Omental fat pad (tissue), 4 donors: ENCODE data around the gene MCF2L2. TPM values are rescaled to one million over a fixed set of nuclear protein-coding genes. Genes with fewer than 3 reads are reported as not detected.

Experiments
- ATAC-seq: fragments of 150-250 bp; one replicate; pipeline ENCODE4 v1.9.1; 2016; ENCODE audit warnings: mild to moderate bottlenecking, moderate library complexity; ENCODE audit not compliant: low FRiP score
- DNase-seq: peaks from one replicate; pipeline ENCODE4 v3.0.0-alpha.2; 2019; ENCODE audit warnings: low spot score
- CTCF ChIP-seq, 3 donors: fragments of 450-650 bp; IDR thresholded peaks; one replicate each; pipeline ENCODE4 v1.5.1; 2016 to 2017; ENCODE audit warnings: antibody characterized with exemption in 3 of 3, mild to moderate bottlenecking in 3 of 3, moderate library complexity in 2 of 3
- total RNA-seq, 4 donors: library from RNA; depleted of rRNA; stranded (reverse); fragments of >200 nt; gene quantifications; one replicate each; pipeline ENCODE4 v1.1.0, GENCODE V29; 2016

Gene MCF2L2
- total RNA-seq, 4 donors from 2014 or later: under 0.01 to 0.84 (median 0.39) TPM

- TF ChIP-seq CTCF (IDR thresholded peaks at IDR 0.05): no peak
- DNase-seq: no peak
- no peak for ATAC-seq
These were observed 59.3 kb downstream of the MCF2L2 start for GRCh38 chr3:183369117-183369516.

GRCh38 chr3:183360971-183361624 is 67.3 kb downstream of the MCF2L2 start:
- no peak for TF ChIP-seq CTCF (IDR thresholded peaks at IDR 0.05)
- no peak for DNase-seq
- ATAC-seq: no peak

GRCh38 chr3:183359036-183359435 is 69.4 kb downstream of the MCF2L2 start:
- ATAC-seq (no peak), DNase-seq (no peak)
- no peak for TF ChIP-seq CTCF (IDR thresholded peaks at IDR 0.05)

- ATAC-seq (no peak), DNase-seq (no peak)
- TF ChIP-seq CTCF (IDR thresholded peaks at IDR 0.05): no peak
These were observed 70.8 kb downstream of the MCF2L2 start for GRCh38 chr3:183357564-183358079.

GRCh38 chr3:183356920-183357319 is 71.5 kb downstream of the MCF2L2 start:
- TF ChIP-seq CTCF (IDR thresholded peaks at IDR 0.05): no peak

GRCh38 chr3:183354874-183355273 is 73.5 kb downstream of the MCF2L2 start:
- DNase-seq (no peak), ATAC-seq (no peak)
- TF ChIP-seq CTCF (IDR thresholded peaks at IDR 0.05): no peak

More at GRCh38 chr3:183356920-183357319, 71.5 kb downstream of the MCF2L2 start:
- ATAC-seq: no peak
- no peak for DNase-seq

GRCh38 chr3:183354325-183354831 is 74.0 kb downstream of the MCF2L2 start:
- ATAC-seq (no peak), DNase-seq (no peak)

More at GRCh38 chr3:183354325-183354831, 74.0 kb downstream of the MCF2L2 start:
- TF ChIP-seq CTCF (IDR thresholded peaks at IDR 0.05): no peak
